ENCODE measurements around the gene CCNL1. TPM values are rescaled to one million over a fixed set of nuclear protein-coding genes. Genes with fewer than 3 reads are reported as not detected.

CCNL1 gene
- total and polyA plus RNA-seq, 2 of the 8 experiments (the other 6 are each of a cell fraction or from before 2014, with no cell fraction given), result 64.5 to 68.6 TPM

GRCh38 chr3:157199841-157200240 is 39.9 kb upstream of the CCNL1 start (continued):
- TF ChIP-seq, protein P1, sequence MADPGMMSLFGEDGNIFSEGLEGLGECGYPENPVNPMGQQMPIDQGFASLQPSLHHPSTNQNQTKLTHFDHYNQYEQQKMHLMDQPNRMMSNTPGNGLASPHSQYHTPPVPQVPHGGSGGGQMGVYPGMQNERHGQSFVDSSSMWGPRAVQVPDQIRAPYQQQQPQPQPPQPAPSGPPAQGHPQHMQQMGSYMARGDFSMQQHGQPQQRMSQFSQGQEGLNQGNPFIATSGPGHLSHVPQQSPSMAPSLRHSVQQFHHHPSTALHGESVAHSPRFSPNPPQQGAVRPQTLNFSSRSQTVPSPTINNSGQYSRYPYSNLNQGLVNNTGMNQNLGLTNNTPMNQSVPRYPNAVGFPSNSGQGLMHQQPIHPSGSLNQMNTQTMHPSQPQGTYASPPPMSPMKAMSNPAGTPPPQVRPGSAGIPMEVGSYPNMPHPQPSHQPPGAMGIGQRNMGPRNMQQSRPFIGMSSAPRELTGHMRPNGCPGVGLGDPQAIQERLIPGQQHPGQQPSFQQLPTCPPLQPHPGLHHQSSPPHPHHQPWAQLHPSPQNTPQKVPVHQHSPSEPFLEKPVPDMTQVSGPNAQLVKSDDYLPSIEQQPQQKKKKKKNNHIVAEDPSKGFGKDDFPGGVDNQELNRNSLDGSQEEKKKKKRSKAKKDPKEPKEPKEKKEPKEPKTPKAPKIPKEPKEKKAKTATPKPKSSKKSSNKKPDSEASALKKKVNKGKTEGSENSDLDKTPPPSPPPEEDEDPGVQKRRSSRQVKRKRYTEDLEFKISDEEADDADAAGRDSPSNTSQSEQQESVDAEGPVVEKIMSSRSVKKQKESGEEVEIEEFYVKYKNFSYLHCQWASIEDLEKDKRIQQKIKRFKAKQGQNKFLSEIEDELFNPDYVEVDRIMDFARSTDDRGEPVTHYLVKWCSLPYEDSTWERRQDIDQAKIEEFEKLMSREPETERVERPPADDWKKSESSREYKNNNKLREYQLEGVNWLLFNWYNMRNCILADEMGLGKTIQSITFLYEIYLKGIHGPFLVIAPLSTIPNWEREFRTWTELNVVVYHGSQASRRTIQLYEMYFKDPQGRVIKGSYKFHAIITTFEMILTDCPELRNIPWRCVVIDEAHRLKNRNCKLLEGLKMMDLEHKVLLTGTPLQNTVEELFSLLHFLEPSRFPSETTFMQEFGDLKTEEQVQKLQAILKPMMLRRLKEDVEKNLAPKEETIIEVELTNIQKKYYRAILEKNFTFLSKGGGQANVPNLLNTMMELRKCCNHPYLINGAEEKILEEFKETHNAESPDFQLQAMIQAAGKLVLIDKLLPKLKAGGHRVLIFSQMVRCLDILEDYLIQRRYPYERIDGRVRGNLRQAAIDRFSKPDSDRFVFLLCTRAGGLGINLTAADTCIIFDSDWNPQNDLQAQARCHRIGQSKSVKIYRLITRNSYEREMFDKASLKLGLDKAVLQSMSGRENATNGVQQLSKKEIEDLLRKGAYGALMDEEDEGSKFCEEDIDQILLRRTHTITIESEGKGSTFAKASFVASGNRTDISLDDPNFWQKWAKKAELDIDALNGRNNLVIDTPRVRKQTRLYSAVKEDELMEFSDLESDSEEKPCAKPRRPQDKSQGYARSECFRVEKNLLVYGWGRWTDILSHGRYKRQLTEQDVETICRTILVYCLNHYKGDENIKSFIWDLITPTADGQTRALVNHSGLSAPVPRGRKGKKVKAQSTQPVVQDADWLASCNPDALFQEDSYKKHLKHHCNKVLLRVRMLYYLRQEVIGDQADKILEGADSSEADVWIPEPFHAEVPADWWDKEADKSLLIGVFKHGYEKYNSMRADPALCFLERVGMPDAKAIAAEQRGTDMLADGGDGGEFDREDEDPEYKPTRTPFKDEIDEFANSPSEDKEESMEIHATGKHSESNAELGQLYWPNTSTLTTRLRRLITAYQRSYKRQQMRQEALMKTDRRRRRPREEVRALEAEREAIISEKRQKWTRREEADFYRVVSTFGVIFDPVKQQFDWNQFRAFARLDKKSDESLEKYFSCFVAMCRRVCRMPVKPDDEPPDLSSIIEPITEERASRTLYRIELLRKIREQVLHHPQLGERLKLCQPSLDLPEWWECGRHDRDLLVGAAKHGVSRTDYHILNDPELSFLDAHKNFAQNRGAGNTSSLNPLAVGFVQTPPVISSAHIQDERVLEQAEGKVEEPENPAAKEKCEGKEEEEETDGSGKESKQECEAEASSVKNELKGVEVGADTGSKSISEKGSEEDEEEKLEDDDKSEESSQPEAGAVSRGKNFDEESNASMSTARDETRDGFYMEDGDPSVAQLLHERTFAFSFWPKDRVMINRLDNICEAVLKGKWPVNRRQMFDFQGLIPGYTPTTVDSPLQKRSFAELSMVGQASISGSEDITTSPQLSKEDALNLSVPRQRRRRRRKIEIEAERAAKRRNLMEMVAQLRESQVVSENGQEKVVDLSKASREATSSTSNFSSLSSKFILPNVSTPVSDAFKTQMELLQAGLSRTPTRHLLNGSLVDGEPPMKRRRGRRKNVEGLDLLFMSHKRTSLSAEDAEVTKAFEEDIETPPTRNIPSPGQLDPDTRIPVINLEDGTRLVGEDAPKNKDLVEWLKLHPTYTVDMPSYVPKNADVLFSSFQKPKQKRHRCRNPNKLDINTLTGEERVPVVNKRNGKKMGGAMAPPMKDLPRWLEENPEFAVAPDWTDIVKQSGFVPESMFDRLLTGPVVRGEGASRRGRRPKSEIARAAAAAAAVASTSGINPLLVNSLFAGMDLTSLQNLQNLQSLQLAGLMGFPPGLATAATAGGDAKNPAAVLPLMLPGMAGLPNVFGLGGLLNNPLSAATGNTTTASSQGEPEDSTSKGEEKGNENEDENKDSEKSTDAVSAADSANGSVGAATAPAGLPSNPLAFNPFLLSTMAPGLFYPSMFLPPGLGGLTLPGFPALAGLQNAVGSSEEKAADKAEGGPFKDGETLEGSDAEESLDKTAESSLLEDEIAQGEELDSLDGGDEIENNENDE (IDR thresholded peaks at IDR 0.05; ENCODE audit: insufficient replicate concordance, low read length), result no peak
- TF ChIP-seq HDAC6 (IDR thresholded peaks at IDR 0.05; ENCODE audit: low read depth, low read length), result no peak
- no peak for TF ChIP-seq CBX5 (IDR thresholded peaks at IDR 0.05; ENCODE audit: low read depth, low read length)
- TF ChIP-seq MAFK (IDR thresholded peaks at IDR 0.05; ENCODE audit: low read depth, low read length), result no peak
- TF ChIP-seq TEAD4 (IDR thresholded peaks at IDR 0.05; ENCODE audit: low read depth, low read length), result no peak
- no peak for TF ChIP-seq KDM4A (IDR thresholded peaks at IDR 0.05; ENCODE audit: low read depth, low read length, severe bottlenecking)
- TF ChIP-seq TBP (IDR thresholded peaks at IDR 0.05; ENCODE audit: low read depth, low read length), result no peak
- TF ChIP-seq, protein P2, sequence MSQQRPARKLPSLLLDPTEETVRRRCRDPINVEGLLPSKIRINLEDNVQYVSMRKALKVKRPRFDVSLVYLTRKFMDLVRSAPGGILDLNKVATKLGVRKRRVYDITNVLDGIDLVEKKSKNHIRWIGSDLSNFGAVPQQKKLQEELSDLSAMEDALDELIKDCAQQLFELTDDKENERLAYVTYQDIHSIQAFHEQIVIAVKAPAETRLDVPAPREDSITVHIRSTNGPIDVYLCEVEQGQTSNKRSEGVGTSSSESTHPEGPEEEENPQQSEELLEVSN (IDR thresholded peaks at IDR 0.05), result no peak
- TF ChIP-seq, protein P3, sequence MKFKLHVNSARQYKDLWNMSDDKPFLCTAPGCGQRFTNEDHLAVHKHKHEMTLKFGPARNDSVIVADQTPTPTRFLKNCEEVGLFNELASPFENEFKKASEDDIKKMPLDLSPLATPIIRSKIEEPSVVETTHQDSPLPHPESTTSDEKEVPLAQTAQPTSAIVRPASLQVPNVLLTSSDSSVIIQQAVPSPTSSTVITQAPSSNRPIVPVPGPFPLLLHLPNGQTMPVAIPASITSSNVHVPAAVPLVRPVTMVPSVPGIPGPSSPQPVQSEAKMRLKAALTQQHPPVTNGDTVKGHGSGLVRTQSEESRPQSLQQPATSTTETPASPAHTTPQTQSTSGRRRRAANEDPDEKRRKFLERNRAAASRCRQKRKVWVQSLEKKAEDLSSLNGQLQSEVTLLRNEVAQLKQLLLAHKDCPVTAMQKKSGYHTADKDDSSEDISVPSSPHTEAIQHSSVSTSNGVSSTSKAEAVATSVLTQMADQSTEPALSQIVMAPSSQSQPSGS (IDR thresholded peaks at IDR 0.05; ENCODE audit: low read length), result no peak
- TF ChIP-seq SP1 (IDR thresholded peaks at IDR 0.05; ENCODE audit: low read depth, low read length), result no peak
